H9 (cell line): ENCODE data around the gene ITGAX. TPM values are rescaled to one million over a fixed set of nuclear protein-coding genes. Genes with fewer than 3 reads are reported as not detected.

ENCODE experiments used
- DNase-seq: peaks from one replicate; pipeline ENCODE4 v3.0.0-alpha.2; 2017
- H2AFZ ChIP-seq: one replicate; pipeline ENCODE4 v1.6.1; 2013; ENCODE audit warnings: mild to moderate bottlenecking, low read length, control low read depth, moderate library complexity
- H2AK5ac ChIP-seq: 2 replicates; pipeline ENCODE4 v1.6.1; 2013; ENCODE audit warnings: low read length, control low read depth, mixed read lengths; ENCODE audit not compliant: insufficient read length
- H2BK120ac ChIP-seq: one replicate; pipeline ENCODE4 v1.6.1; 2013; ENCODE audit warnings: low read depth, mild to moderate bottlenecking, low read length, control low read depth, inconsistent platforms; ENCODE audit not compliant: poor library complexity, severe bottlenecking
- H2BK12ac ChIP-seq: 2 replicates; pipeline ENCODE4 v1.6.1; 2013; ENCODE audit warnings: low read length, control low read depth, mixed read lengths, low read depth; ENCODE audit not compliant: insufficient read length
- H2BK15ac ChIP-seq: 2 replicates; pipeline ENCODE4 v1.6.1; 2013; ENCODE audit warnings: low read depth, low read length, control low read depth
- H2BK20ac ChIP-seq: one replicate; pipeline ENCODE4 v1.6.1; 2013; ENCODE audit warnings: low read depth, mild to moderate bottlenecking, low read length, control low read depth, inconsistent platforms; ENCODE audit not compliant: poor library complexity, severe bottlenecking
- H2BK5ac ChIP-seq: 2 replicates; pipeline ENCODE4 v1.6.1; 2013; ENCODE audit warnings: low read length, control low read depth, mixed read lengths; ENCODE audit not compliant: insufficient read length
- H3K14ac ChIP-seq: 2 replicates; pipeline ENCODE4 v1.6.1; 2013; ENCODE audit warnings: low read length, control low read depth; ENCODE audit not compliant: insufficient read depth
- H3K18ac ChIP-seq: 2 replicates; pipeline ENCODE4 v1.6.1; 2013; ENCODE audit warnings: low read depth, mild to moderate bottlenecking, mixed read lengths, low read length, control low read depth; ENCODE audit not compliant: insufficient read length
- H3K23ac ChIP-seq: 2 replicates; pipeline ENCODE4 v1.6.1; 2013; ENCODE audit warnings: low read length, control low read depth, mixed read lengths, low read depth; ENCODE audit not compliant: insufficient read length
- H3K23me2 ChIP-seq: 2 replicates; pipeline ENCODE4 v1.6.1; 2013; ENCODE audit warnings: low read depth, mild to moderate bottlenecking, mixed read lengths, low read length, control low read depth; ENCODE audit not compliant: insufficient read length, poor library complexity, severe bottlenecking
- H3K27ac ChIP-seq: 2 replicates; pipeline ENCODE4 v1.5.1; 2013; ENCODE audit warnings: low read length, control low read depth, mixed read lengths, low read depth; ENCODE audit not compliant: insufficient read length
- H3K27me3 ChIP-seq: 2 replicates; pipeline ENCODE4 v1.6.1; 2013; ENCODE audit warnings: low read length, control low read depth, inconsistent platforms; ENCODE audit not compliant: insufficient read depth
- H3K4ac ChIP-seq: 2 replicates; pipeline ENCODE4 v1.6.1; 2013; ENCODE audit warnings: low read depth, mild to moderate bottlenecking, control low read depth, inconsistent platforms, low read length, moderate library complexity
- H3K4me1 ChIP-seq: 2 replicates; pipeline ENCODE4 v1.6.1; 2013; ENCODE audit warnings: low read length, control low read depth, inconsistent platforms; ENCODE audit not compliant: insufficient read depth
- H3K4me2 ChIP-seq: 2 replicates; pipeline ENCODE4 v1.6.1; 2013; ENCODE audit warnings: low read length, control low read depth, mixed read lengths; ENCODE audit not compliant: insufficient read length, insufficient read depth
- H3K56ac ChIP-seq: 2 replicates; pipeline ENCODE4 v1.6.1; 2013; ENCODE audit warnings: low read depth, mild to moderate bottlenecking, mixed read lengths, low read length, control low read depth; ENCODE audit not compliant: insufficient read length
- H3K79me1 ChIP-seq: 2 replicates; pipeline ENCODE4 v1.6.1; 2013; ENCODE audit warnings: low read depth, mild to moderate bottlenecking, moderate library complexity, low read length, control low read depth, inconsistent platforms; ENCODE audit not compliant: insufficient read depth, poor library complexity, severe bottlenecking
- H3K79me2 ChIP-seq: 2 replicates; pipeline ENCODE4 v1.6.1; 2013; ENCODE audit warnings: low read length, control low read depth, inconsistent platforms; ENCODE audit not compliant: insufficient read depth
- H3K9ac ChIP-seq: 2 replicates; pipeline ENCODE4 v1.6.1; 2013; ENCODE audit warnings: low read length, control low read depth, mixed read lengths; ENCODE audit not compliant: insufficient read length; ENCODE audit errors: extremely low read depth
- H3K9me3 ChIP-seq: one replicate; pipeline ENCODE4 v1.6.1; 2013; ENCODE audit warnings: low read depth, low read length, inconsistent platforms; ENCODE audit not compliant: control insufficient read depth
- H3T11ph ChIP-seq: one replicate; pipeline ENCODE4 v1.6.1; 2013; ENCODE audit warnings: mild to moderate bottlenecking, low read length, control low read depth, inconsistent platforms
- H4K20me1 ChIP-seq: one replicate; pipeline ENCODE4 v1.6.1; 2013; ENCODE audit not compliant: control insufficient read depth, insufficient read length, insufficient read depth
- H4K5ac ChIP-seq: 2 replicates; pipeline ENCODE4 v1.6.1; 2013; ENCODE audit warnings: low read depth, mild to moderate bottlenecking, mixed read lengths, low read length, control low read depth; ENCODE audit not compliant: insufficient read length
- H4K8ac ChIP-seq: replicated peaks from 2 replicates; pipeline ENCODE4 v1.6.1; 2013; ENCODE audit warnings: low read length, control low read depth, mixed read lengths, low read depth; ENCODE audit not compliant: insufficient read length
- H4K91ac ChIP-seq: 2 replicates; pipeline ENCODE4 v1.6.1; 2013; ENCODE audit warnings: low read depth, mild to moderate bottlenecking, moderate library complexity, mixed read lengths, low read length, control low read depth; ENCODE audit not compliant: insufficient read length
- H3K27ac Mint-ChIP-seq, 3 experiments: 2 replicates in 2 of 3; 3 replicates in 1 of 3; pipeline ENCODE4 v1.8.0; 2020 to 2021; ENCODE audit warnings: mixed read lengths in 3 of 3, mild to moderate bottlenecking in 1 of 3, moderate library complexity in 1 of 3
- H3K27me3 Mint-ChIP-seq: 2 replicates; pipeline ENCODE4 v1.8.0; 2021; ENCODE audit warnings: low read depth, mild to moderate bottlenecking, moderate library complexity, mixed read lengths
- H3K36me3 Mint-ChIP-seq, 3 experiments: 2 replicates in 2 of 3; 3 replicates in 1 of 3; pipeline ENCODE4 v1.8.0; 2020 to 2021; ENCODE audit warnings: low read depth in 3 of 3, mixed read lengths in 3 of 3; ENCODE audit not compliant: insufficient read depth in 1 of 3
- H3K4me1 Mint-ChIP-seq, 2 experiments: 2 replicates each; pipeline ENCODE4 v1.8.0; 2020; ENCODE audit warnings: mixed read lengths in 2 of 2
- H3K4me3 Mint-ChIP-seq, 2 experiments: 2 replicates in 1 of 2; 3 replicates in 1 of 2; pipeline ENCODE4 v1.8.0; 2020 to 2021; ENCODE audit warnings: mild to moderate bottlenecking in 2 of 2, mixed read lengths in 2 of 2, moderate library complexity in 1 of 2
- H3K9me3 Mint-ChIP-seq, 2 experiments: 2 replicates in 1 of 2; 3 replicates in 1 of 2; pipeline ENCODE4 v1.8.0; 2020; ENCODE audit warnings: mild to moderate bottlenecking in 2 of 2, mixed read lengths in 2 of 2, moderate library complexity in 1 of 2
- WGBS: extraction: QIAGEN DNeasy Blood & Tissue Kit; methylation state at CpG from one replicate; pipeline ENCODE4 v1.1.7; 2013; ENCODE audit warnings: missing lambda C conversion rate, low lambda C conversion rate, mixed read lengths; ENCODE audit not compliant: insufficient read length; ENCODE audit errors: extremely low coverage; 5-methylcytosine and 5-hydroxymethylcytosine counted together
- total RNA-seq: library from RNA; stranded (reverse); gene quantifications from 2 replicates; pipeline ENCODE4 v1.2.1, GENCODE V29; 2021
- TF ChIP-seq, protein P1 (sequence below): fragments of 200-600 bp; sonication (generic); conservative IDR thresholded peaks from 3 replicates; pipeline ENCODE4 v1.8.0; 2021; ENCODE audit warnings: antibody characterized with exemption, mild to moderate bottlenecking

Gene ITGAX
- total RNA-seq, 1 experiment from 2014 or later, result 0.28 TPM

- H3K27me3 Mint-ChIP-seq, result peaks cover 4% of the 10 kb centered on the region
- H3K79me1 ChIP-seq, result no peaks in the 10 kb centered on the region
- no peak overlapping the region for H3K4me2 ChIP-seq
- H3K4ac ChIP-seq, result no peak overlapping the region
- H2BK15ac ChIP-seq, result no peak overlapping the region
- H2BK12ac ChIP-seq, result no peak overlapping the region
- H3K79me2 ChIP-seq, result no peaks in the 10 kb centered on the region
- H3K36me3 Mint-ChIP-seq, result no peaks in the 10 kb centered on the region
- H4K5ac ChIP-seq, result no peak overlapping the region
- no peak overlapping the region for H3K18ac ChIP-seq
- no peaks in the 10 kb centered on the region for H3K23me2 ChIP-seq
- no peaks in the 10 kb centered on the region for H3K9me3 ChIP-seq
- no peaks in the 10 kb centered on the region for H3K4me1 ChIP-seq
- no peak overlapping the region for H2BK120ac ChIP-seq
- H3K56ac ChIP-seq, result no peak overlapping the region
- H3K27ac Mint-ChIP-seq, result no peak overlapping the region; a peak in 1 of 7 replicates
- peaks cover 8% of the 10 kb centered on the region; the same call in 1 of the 2 replicates for H3K27me3 ChIP-seq
- H4K20me1 ChIP-seq, result no peaks in the 10 kb centered on the region
- H3K9me3 Mint-ChIP-seq, result no peaks in the 10 kb centered on the region; a peak in 1 of 5 replicates
- no peak overlapping the region for H3K27ac ChIP-seq
- no CpG with 5 or more reads among the region's 1 CpG for WGBS
- H2BK20ac ChIP-seq, result no peak overlapping the region
- TF ChIP-seq, protein P1, sequence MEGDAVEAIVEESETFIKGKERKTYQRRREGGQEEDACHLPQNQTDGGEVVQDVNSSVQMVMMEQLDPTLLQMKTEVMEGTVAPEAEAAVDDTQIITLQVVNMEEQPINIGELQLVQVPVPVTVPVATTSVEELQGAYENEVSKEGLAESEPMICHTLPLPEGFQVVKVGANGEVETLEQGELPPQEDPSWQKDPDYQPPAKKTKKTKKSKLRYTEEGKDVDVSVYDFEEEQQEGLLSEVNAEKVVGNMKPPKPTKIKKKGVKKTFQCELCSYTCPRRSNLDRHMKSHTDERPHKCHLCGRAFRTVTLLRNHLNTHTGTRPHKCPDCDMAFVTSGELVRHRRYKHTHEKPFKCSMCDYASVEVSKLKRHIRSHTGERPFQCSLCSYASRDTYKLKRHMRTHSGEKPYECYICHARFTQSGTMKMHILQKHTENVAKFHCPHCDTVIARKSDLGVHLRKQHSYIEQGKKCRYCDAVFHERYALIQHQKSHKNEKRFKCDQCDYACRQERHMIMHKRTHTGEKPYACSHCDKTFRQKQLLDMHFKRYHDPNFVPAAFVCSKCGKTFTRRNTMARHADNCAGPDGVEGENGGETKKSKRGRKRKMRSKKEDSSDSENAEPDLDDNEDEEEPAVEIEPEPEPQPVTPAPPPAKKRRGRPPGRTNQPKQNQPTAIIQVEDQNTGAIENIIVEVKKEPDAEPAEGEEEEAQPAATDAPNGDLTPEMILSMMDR, result no peak
- no peak overlapping the region for H3T11ph ChIP-seq
- H3K9ac ChIP-seq, result no peak overlapping the region
- no peak overlapping the region for H4K91ac ChIP-seq
- peaks cover 5 to 9% of the 10 kb centered on the region in 2 experiments; a peak in 3 of 4 replicates for H3K4me1 Mint-ChIP-seq
- H3K23ac ChIP-seq, result no peak overlapping the region
- no peak overlapping the region for H2AFZ ChIP-seq
- H2AK5ac ChIP-seq, result no peak overlapping the region
- H2BK5ac ChIP-seq, result no peak overlapping the region
- no peak for DNase-seq
- no peak overlapping the region for H3K4me3 Mint-ChIP-seq
- no peak overlapping the region for H4K8ac ChIP-seq
- no peak overlapping the region for H3K14ac ChIP-seq
Measured at GRCh38 chr16:31429314-31429713, 74.3 kb downstream of the ITGAX start.
